CD14-positive monocyte (primary cell): Measurements from ENCODE around the gene CGNL1. TPM values are rescaled to one million over a fixed set of nuclear protein-coding genes. Genes with fewer than 3 reads are reported as not detected.
A peak's percentile ranks its signal among the peaks of the same experiment; 100 is the strongest.

Experiments
- DNase-seq, 3 donors: peaks; one replicate each; pipeline ENCODE4 v3.0.0-alpha.2; 2011 to 2022
- H2AFZ ChIP-seq: 2 replicates; pipeline ENCODE4 v1.6.0; 2012; ENCODE audit warnings: mild to moderate bottlenecking, low read depth, low read length, inconsistent platforms; ENCODE audit not compliant: insufficient read depth, poor library complexity, severe bottlenecking
- H3K27ac ChIP-seq, 2 donors: 1 replicate in 1 of 2; 2 replicates in 1 of 2; pipeline ENCODE4 v1.5.1; 2012 to 2013; ENCODE audit warnings: low read length in 2 of 2, control low read depth in 1 of 2, inconsistent platforms in 1 of 2, low read depth in 1 of 2, mild to moderate bottlenecking in 1 of 2
- H3K27me3 ChIP-seq, 2 donors: one replicate each; pipeline versions ENCODE4 v1.6.0 to v1.6.1; 2011 to 2013; ENCODE audit warnings: low read length in 2 of 2; ENCODE audit not compliant: control insufficient read depth in 2 of 2, insufficient read depth in 2 of 2
- H3K36me3 ChIP-seq, 2 donors: replicated peaks in 1 of 2; 1 replicate in 1 of 2; 2 replicates in 1 of 2; pipeline versions ENCODE4 v1.5.1 to v1.6.1; 2012 to 2013; ENCODE audit warnings: low read length in 2 of 2, control low read depth in 1 of 2, inconsistent platforms in 1 of 2, mild to moderate bottlenecking in 1 of 2; ENCODE audit not compliant: insufficient read depth in 2 of 2, control insufficient read depth in 1 of 2
- H3K4me1 ChIP-seq, 2 donors: 1 replicate in 1 of 2; 2 replicates in 1 of 2; pipeline versions ENCODE4 v1.5.1 to v1.6.1; 2012 to 2013; ENCODE audit warnings: low read length in 2 of 2, control low read depth in 1 of 2, inconsistent platforms in 1 of 2, mild to moderate bottlenecking in 1 of 2, moderate library complexity in 1 of 2; ENCODE audit not compliant: insufficient read depth in 2 of 2, control insufficient read depth in 1 of 2
- H3K4me2 ChIP-seq: replicated peaks from 2 replicates; pipeline ENCODE3; 2012; ENCODE audit warnings: low read length, moderate library complexity, mild to moderate bottlenecking; ENCODE audit not compliant: poor library complexity, severe bottlenecking; ENCODE audit errors: extremely low read depth
- H3K4me3 ChIP-seq, 3 experiments: fragments of 200-600 bp in 1 of 3; sonication (generic) in 1 of 3; replicated peaks in 1 of 3; 1 replicate in 2 of 3; 2 replicates in 1 of 3; pipeline ENCODE4 v1.5.1; 2011 to 2013; ENCODE audit warnings: low read length in 3 of 3, mild to moderate bottlenecking in 3 of 3, control low read depth in 2 of 3, low read depth in 2 of 3, inconsistent platforms in 1 of 3, moderate library complexity in 1 of 3
- H3K79me2 ChIP-seq: 2 replicates; pipeline ENCODE4 v1.6.0; 2012; ENCODE audit warnings: mild to moderate bottlenecking, control low read depth, inconsistent platforms, low read length, moderate library complexity; ENCODE audit not compliant: insufficient read depth
- H3K9ac ChIP-seq: 2 replicates; pipeline ENCODE4 v1.6.0; 2017; ENCODE audit warnings: low read length, mild to moderate bottlenecking; ENCODE audit not compliant: insufficient read depth, poor library complexity, severe bottlenecking
- H3K9me3 ChIP-seq, 2 donors: replicated peaks in 1 of 2; 1 replicate in 1 of 2; 2 replicates in 1 of 2; pipeline versions ENCODE4 v1.5.1 to v1.6.1; 2012 to 2013; ENCODE audit warnings: low read length in 2 of 2, control low read depth in 1 of 2; ENCODE audit not compliant: control insufficient read depth in 1 of 2, insufficient read depth in 1 of 2
- H4K20me1 ChIP-seq: 2 replicates; pipeline ENCODE4 v1.6.0; 2012; ENCODE audit warnings: mild to moderate bottlenecking, low read length, control low read depth, moderate library complexity; ENCODE audit not compliant: insufficient read depth
- H3K27ac Mint-ChIP-seq, 7 donors: one replicate each; pipeline ENCODE4 v1.8.0; 2020; ENCODE audit warnings: mild to moderate bottlenecking in 7 of 7, mixed read lengths in 7 of 7, moderate library complexity in 6 of 7, inconsistent platforms in 2 of 7
- H3K27me3 Mint-ChIP-seq, 3 donors: one replicate each; pipeline ENCODE4 v1.8.0; 2021 to 2022; ENCODE audit warnings: low read depth in 3 of 3, mild to moderate bottlenecking in 3 of 3, mixed read lengths in 3 of 3, moderate library complexity in 3 of 3, inconsistent platforms in 1 of 3
- H3K36me3 Mint-ChIP-seq, 2 donors: one replicate each; pipeline ENCODE4 v1.8.0; 2020; ENCODE audit warnings: mixed read lengths in 2 of 2, inconsistent platforms in 1 of 2, mild to moderate bottlenecking in 1 of 2
- H3K4me1 Mint-ChIP-seq: one replicate; pipeline ENCODE4 v1.8.0; 2020; ENCODE audit warnings: mild to moderate bottlenecking, mixed read lengths
- H3K4me3 Mint-ChIP-seq, 2 donors: one replicate each; pipeline ENCODE4 v1.8.0; 2020; ENCODE audit warnings: mild to moderate bottlenecking in 2 of 2, mixed read lengths in 2 of 2, moderate library complexity in 1 of 2
- H3K9me3 Mint-ChIP-seq, 7 donors: one replicate each; pipeline ENCODE4 v1.8.0; 2020 to 2022; ENCODE audit warnings: mixed read lengths in 7 of 7, mild to moderate bottlenecking in 6 of 7, moderate library complexity in 6 of 7, inconsistent platforms in 2 of 7
- CTCF ChIP-seq: fragments of 200-600 bp; IDR thresholded peaks from one replicate; pipeline ENCODE4 v1.8.0; 2022; ENCODE audit warnings: antibody characterized with exemption, mild to moderate bottlenecking
- WGBS: methylation state at CpG from one replicate; pipeline ENCODE4 v1.1.5; 2013; ENCODE audit warnings: missing lambda C conversion rate; ENCODE audit not compliant: insufficient coverage; 5-methylcytosine and 5-hydroxymethylcytosine counted together
- intact Hi-C, 2 donors: fragments of 100-400 bp; cut with micrococcal nuclease; formaldehyde crosslinking; loops; one replicate each; pipeline versions ENCODE4 v1.15.0 to v1.15.1; 2023
- polyA plus RNA-seq, 3 donors: library from polyadenylated mRNA; depleted of rRNA in 1 of 3; unstranded in 2 of 3; stranded (reverse) in 1 of 3; fragments of 300-500 nt in 2 of 3; fragments of >200 nt in 1 of 3; fragmentation: Illumina TruSeq in 2 of 3; gene quantifications; 1 replicate in 2 of 3; 2 replicates in 1 of 3; pipeline ENCODE4 v1.2.3, GENCODE V29; 2012 to 2021

The CGNL1 gene
- polyA plus RNA-seq, 3 donors = not detected

GRCh38 chr15:57556040-57556439, 179.7 kb downstream of the CGNL1 start:
- no peaks in the 10 kb centered on the region for H3K27me3 ChIP-seq
- no peak overlapping the region for H3K27ac ChIP-seq
- H4K20me1 ChIP-seq = no peaks in the 10 kb centered on the region
- intact Hi-C loops = loop anchor here in 1 of 2 donors (10.0 kb wide), 1 partner anchor 99 kb away; no protein-coding TSS in a partner anchor
- H3K4me3 ChIP-seq = no peak overlapping the region
- 100% methylated on average over 8 of the region's 9 CpGs for WGBS
- no peak overlapping the region for H3K27ac Mint-ChIP-seq
- H2AFZ ChIP-seq = no peak overlapping the region
- no peak overlapping the region for H3K4me2 ChIP-seq
- H3K4me1 ChIP-seq = peaks cover under 1 to 1% of the 10 kb centered on the region in 2 donors
- no peaks in the 10 kb centered on the region for H3K9me3 ChIP-seq
- no peak overlapping the region for H3K9ac ChIP-seq
- H3K36me3 ChIP-seq = no peaks in the 10 kb centered on the region
- no peak for DNase-seq
- H3K36me3 Mint-ChIP-seq = no peaks in the 10 kb centered on the region
- peaks cover 6% of the 10 kb centered on the region for H3K4me1 Mint-ChIP-seq
- H3K4me3 Mint-ChIP-seq = no peak overlapping the region
- H3K79me2 ChIP-seq = no peaks in the 10 kb centered on the region
- peaks cover 1 to 4% (median 3%) of the 10 kb centered on the region in 3 donors for H3K27me3 Mint-ChIP-seq
- TF ChIP-seq CTCF = no peak
- H3K9me3 Mint-ChIP-seq = peaks cover 0 to 2% (median 0%) of the 10 kb centered on the region in 7 donors

GRCh38 chr15:57557267-57557666, 181.0 kb downstream of the CGNL1 start:
- 100% methylated on average over 2 of the region's 3 CpGs for WGBS
- Histone ChIP-seq H3K36me3 (no peaks in the 10 kb centered on the region), H3K27ac (no peak overlapping the region), H3K27me3 (no peaks in the 10 kb centered on the region), H4K20me1 (no peaks in the 10 kb centered on the region), H3K9me3 (no peaks in the 10 kb centered on the region), H3K9ac (no peak overlapping the region), H3K79me2 (no peaks in the 10 kb centered on the region), H3K4me2 (no peak overlapping the region), H3K4me1 (peaks cover 6 to 10% of the 10 kb centered on the region in 2 donors), H3K4me3 (no peak overlapping the region), H2AFZ (no peak overlapping the region)
- H3K27ac Mint-ChIP-seq = peak overlapping the region in 1 of 7 donors; percentile 11
- no peak overlapping the region for H3K4me3 Mint-ChIP-seq
- TF ChIP-seq CTCF = no peak
- peaks cover 14% of the 10 kb centered on the region for H3K4me1 Mint-ChIP-seq
- H3K36me3 Mint-ChIP-seq = no peaks in the 10 kb centered on the region
- peaks cover 0 to 2% (median 0%) of the 10 kb centered on the region in 7 donors for H3K9me3 Mint-ChIP-seq
- intact Hi-C loops = loop anchor here in 1 of 2 donors (10.0 kb wide), 1 partner anchor 98 kb away; no protein-coding TSS in a partner anchor
- H3K27me3 Mint-ChIP-seq = peaks cover 3 to 9% (median 9%) of the 10 kb centered on the region in 3 donors
- DNase-seq = no peak
